Muscle layer of colon (tissue), 2 donors: Measurements from ENCODE around the gene TACSTD2.
"Not testable (repeated sequence)": the region's sequence is repeated elsewhere in the genome, so short reads cannot be mapped to it uniquely, and the experiment has no call there.

Experiments
- H3K27ac ChIP-seq: one replicate; pipeline ENCODE4 v1.7.0; 2013; ENCODE audit warnings: low read depth, mild to moderate bottlenecking, low read length, moderate library complexity
- H3K27me3 ChIP-seq, 2 donors: one replicate each; pipeline ENCODE4 v1.7.0; 2013; ENCODE audit warnings: low read length in 2 of 2, mild to moderate bottlenecking in 2 of 2; ENCODE audit not compliant: insufficient read depth in 2 of 2, control insufficient read depth in 1 of 2
- H3K36me3 ChIP-seq: one replicate; pipeline ENCODE4 v1.7.0; 2013; ENCODE audit warnings: mild to moderate bottlenecking, low read length; ENCODE audit not compliant: insufficient read depth
- H3K4me1 ChIP-seq: one replicate; pipeline ENCODE4 v1.7.0; 2013; ENCODE audit warnings: mild to moderate bottlenecking, low read length; ENCODE audit not compliant: insufficient read depth
- H3K4me3 ChIP-seq, 2 donors: one replicate each; pipeline ENCODE4 v1.7.0; 2013; ENCODE audit warnings: low read length in 2 of 2, low read depth in 1 of 2, mild to moderate bottlenecking in 1 of 2, moderate library complexity in 1 of 2
- H3K9ac ChIP-seq: one replicate; pipeline ENCODE4 v1.7.0; 2013; ENCODE audit warnings: low read length
- H3K9me3 ChIP-seq: one replicate; pipeline ENCODE4 v1.7.0; 2013; ENCODE audit warnings: mild to moderate bottlenecking, low read length
- donor health status: abdominal sarcoma.
- donor health status: Adenocarcinoma of cecum.

Gene TACSTD2

GRCh38 chr1:58561633-58562032 lies 15.4 kb downstream of the TACSTD2 start:
- no peak overlapping the region for H3K9ac ChIP-seq
- no peaks in the 10 kb centered on the region for H3K36me3 ChIP-seq
- H3K27ac ChIP-seq, result no peak overlapping the region
- no peaks in the 10 kb centered on the region for H3K27me3 ChIP-seq
- H3K9me3 ChIP-seq, result no peaks in the 10 kb centered on the region
- H3K4me1 ChIP-seq, result no peaks in the 10 kb centered on the region
- no peak overlapping the region for H3K4me3 ChIP-seq

- Histone ChIP-seq H3K27ac (no peak overlapping the region), H3K36me3 (no peaks in the 10 kb centered on the region), H3K27me3 (no peaks in the 10 kb centered on the region), H3K9ac (no peak overlapping the region), H3K4me3 (no peak overlapping the region), H3K4me1 (no peaks in the 10 kb centered on the region), H3K9me3 (no peaks in the 10 kb centered on the region)
These were observed 21.7 kb downstream of the TACSTD2 start for GRCh38 chr1:58555393-58555792.

GRCh38 chr1:58551186-58552140 lies 25.6 kb downstream of the TACSTD2 start:
- Histone ChIP-seq H3K36me3 (no peaks in the 10 kb centered on the region), H3K27me3 (no peaks in the 10 kb centered on the region), H3K9me3 (no peaks in the 10 kb centered on the region), H3K27ac (no peak overlapping the region), H3K4me1 (peaks cover 4% of the 10 kb centered on the region), H3K4me3 (no peak overlapping the region), H3K9ac (no peak overlapping the region)

DNA sequence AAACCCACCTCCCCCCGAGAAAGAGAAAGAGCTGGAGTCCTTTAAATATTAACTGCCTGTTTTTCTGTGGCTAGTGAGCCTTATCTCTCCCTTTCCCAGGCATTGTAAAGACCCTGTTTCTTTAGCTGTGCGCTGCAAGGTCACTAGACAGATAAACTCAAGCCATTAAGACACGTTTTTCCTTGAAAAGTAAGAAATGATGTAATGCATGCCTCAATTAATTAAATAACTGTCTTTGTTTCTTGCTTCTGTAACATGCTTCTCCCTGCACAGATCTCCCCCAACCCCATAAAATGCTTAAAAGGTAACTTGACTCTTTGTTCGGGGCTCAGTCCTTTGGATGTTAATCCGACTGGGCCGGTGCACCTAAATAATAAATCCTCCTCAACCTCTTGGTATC lies 27.8 kb downstream of the TACSTD2 start:
- H3K9me3 ChIP-seq, H3K4me3 ChIP-seq, H3K36me3 ChIP-seq, H3K9ac ChIP-seq, H3K27me3 ChIP-seq, H3K27ac ChIP-seq: not testable (repeated sequence)
- H3K4me1 ChIP-seq, result peaks cover 15% of the 10 kb centered on the region

GRCh38 chr1:58548371-58548770 lies 28.7 kb downstream of the TACSTD2 start:
- peaks cover 18% of the 10 kb centered on the region for H3K4me1 ChIP-seq
- H3K36me3 ChIP-seq, result no peaks in the 10 kb centered on the region
- H3K9ac ChIP-seq, result no peak overlapping the region
- no peaks in the 10 kb centered on the region for H3K9me3 ChIP-seq
- no peak overlapping the region for H3K27ac ChIP-seq
- H3K4me3 ChIP-seq, result no peak overlapping the region
- H3K27me3 ChIP-seq, result no peaks in the 10 kb centered on the region

- Histone ChIP-seq H3K9me3 (no peaks in the 10 kb centered on the region), H3K9ac (peak within 1 kb of the TSS; percentile 87), H3K27ac (peak within 1 kb of the TSS; percentile 89), H3K27me3 (no peaks in the 10 kb centered on the region), H3K4me1 (peaks cover 18% of the 10 kb centered on the region), H3K36me3 (no peaks in the 10 kb centered on the region), H3K4me3 (peak within 1 kb of the TSS; percentile 27 to 96)
These were observed 30.3 kb downstream of the TACSTD2 start, which contains the start of gene OMA1 for GRCh38 chr1:58546520-58547308. Gene OMA1 (minus strand): TSS chr1:58546726. CDS start chr1:58539294, 7,432 bp downstream.

DNA sequence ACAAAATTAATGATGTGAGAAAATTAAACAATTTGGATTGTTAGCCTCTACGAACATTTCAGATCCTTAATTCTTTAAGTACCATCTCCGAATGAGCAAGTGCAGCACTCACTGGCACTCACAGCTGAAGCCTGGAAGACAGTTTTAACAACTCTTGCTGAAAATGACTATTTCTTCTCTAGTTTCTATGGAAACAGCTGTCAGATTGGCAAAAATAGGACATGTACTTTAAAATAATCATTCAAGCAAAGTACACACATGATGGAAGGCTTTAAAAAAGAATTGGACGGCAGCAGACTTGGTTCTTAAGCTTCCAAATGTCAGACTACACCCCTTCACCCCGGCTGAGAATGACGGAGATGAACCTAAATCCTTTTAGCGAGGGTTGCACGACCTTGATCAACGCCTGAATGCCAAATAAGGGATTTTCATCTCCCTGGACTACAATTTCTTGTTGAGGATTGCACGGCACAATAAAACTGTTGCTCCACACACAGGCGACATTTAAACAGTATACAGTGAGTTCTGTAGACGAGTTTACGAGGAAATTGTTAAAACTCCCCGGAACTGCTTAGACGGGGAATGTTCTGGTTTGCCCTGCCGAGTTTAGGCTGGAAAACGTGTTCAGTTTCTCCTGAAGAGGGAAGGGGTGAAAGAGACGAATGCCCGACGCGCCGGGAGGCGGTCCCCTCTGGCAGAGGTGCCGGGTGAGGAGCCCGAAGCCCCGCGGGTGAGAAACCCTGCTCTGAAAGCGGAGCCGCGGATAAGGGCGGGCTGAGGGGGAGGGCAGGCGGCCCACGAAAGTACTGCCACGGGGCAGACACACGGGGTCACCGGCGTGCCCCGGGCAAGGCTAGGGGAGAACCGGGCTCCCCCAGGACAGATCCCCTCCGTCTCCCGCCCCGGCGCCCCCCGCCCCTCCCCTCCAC lies 31.2 kb downstream of the TACSTD2 start:
- Histone ChIP-seq H3K4me1 (peaks cover 18% of the 10 kb centered on the region), H3K9me3 (no peaks in the 10 kb centered on the region), H3K4me3 (peak overlapping the region; percentile 27 to 96), H3K9ac (peak overlapping the region; percentile 87), H3K27ac (peak overlapping the region; percentile 89), H3K27me3 (no peaks in the 10 kb centered on the region), H3K36me3 (no peaks in the 10 kb centered on the region)

DNA sequence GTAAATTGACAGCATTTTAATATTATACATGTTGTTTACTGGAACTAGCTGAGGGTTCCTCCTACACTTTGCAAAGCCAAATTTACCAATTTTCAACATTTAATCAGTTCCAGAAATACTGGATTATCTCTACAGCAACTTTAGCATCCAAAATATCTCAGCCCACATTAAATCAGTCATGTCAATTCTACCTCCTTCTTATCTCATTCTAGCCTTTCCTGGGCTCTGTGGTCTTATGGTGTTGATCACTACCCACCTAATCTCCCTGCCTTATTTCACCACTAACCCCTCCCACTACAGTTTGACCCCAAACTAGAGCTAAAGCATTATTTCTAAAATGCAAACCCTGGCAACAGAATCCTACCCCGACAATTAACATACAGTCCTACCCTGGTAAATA lies 33.8 kb downstream of the TACSTD2 start:
- H3K9me3 ChIP-seq, result no peaks in the 10 kb centered on the region
- H3K27me3 ChIP-seq, result no peaks in the 10 kb centered on the region
- no peak overlapping the region for H3K9ac ChIP-seq
- H3K27ac ChIP-seq, result no peak overlapping the region
- no peaks in the 10 kb centered on the region for H3K36me3 ChIP-seq
- no peak overlapping the region for H3K4me3 ChIP-seq
- H3K4me1 ChIP-seq, result peaks cover 32% of the 10 kb centered on the region

GRCh38 chr1:58539553-58539952 lies 37.5 kb downstream of the TACSTD2 start:
- H3K27ac ChIP-seq, result peak overlapping the region; percentile 43

DNA sequence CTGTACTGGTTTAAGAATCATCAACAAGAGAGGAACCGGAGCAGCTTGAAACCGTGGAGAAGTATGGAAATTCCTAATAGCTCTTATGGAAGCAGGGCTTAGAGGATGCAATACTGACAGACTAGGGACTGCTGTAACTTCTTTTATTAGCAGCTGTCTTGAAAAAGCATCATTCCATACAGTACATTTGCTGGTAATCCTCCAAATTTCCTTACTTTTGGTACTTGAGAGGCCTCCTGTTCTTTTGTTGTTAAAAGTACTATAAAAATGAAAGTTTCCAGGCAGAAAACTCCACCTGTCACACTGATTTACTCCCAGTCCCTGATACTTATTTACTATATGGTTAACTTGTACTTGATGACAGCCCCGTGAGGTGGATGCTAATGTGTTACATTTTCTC lies 38.2 kb downstream of the TACSTD2 start:
- H3K27me3 ChIP-seq, result no peaks in the 10 kb centered on the region
- H3K4me1 ChIP-seq, result peaks cover 14% of the 10 kb centered on the region
- H3K9ac ChIP-seq, result no peak overlapping the region
- no peak overlapping the region for H3K4me3 ChIP-seq
- H3K9me3 ChIP-seq, result no peaks in the 10 kb centered on the region
- H3K36me3 ChIP-seq, result no peaks in the 10 kb centered on the region
- H3K27ac ChIP-seq, result peak overlapping the region; percentile 43

More at GRCh38 chr1:58539553-58539952, 37.5 kb downstream of the TACSTD2 start:
- H3K4me3 ChIP-seq, result no peak overlapping the region
- no peaks in the 10 kb centered on the region for H3K36me3 ChIP-seq
- no peaks in the 10 kb centered on the region for H3K27me3 ChIP-seq
- H3K9me3 ChIP-seq, result no peaks in the 10 kb centered on the region
- peaks cover 20% of the 10 kb centered on the region for H3K4me1 ChIP-seq
- no peak overlapping the region for H3K9ac ChIP-seq

DNA sequence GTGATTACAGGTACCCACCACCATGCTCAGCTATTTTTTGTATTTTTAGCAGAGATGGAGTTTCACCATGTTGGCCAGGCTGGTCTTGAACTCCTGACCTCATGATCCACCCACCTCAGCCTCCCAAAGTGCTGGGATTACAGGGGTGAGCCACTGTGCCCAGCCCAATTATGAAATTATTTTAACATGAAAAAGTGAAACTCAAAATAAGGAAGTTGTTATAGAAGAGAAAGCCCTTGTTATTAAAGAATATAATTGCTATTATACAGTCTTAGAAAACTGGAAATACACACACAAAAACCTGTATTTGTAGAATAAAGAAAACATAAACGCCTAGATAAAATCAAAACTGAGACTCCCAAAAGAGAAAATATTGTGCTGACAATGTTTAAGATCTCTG lies 45.2 kb downstream of the TACSTD2 start:
- H3K36me3 ChIP-seq, H3K4me3 ChIP-seq, H3K4me1 ChIP-seq, H3K27ac ChIP-seq, H3K9ac ChIP-seq, H3K9me3 ChIP-seq, H3K27me3 ChIP-seq: not testable (repeated sequence)
